HG02571 (cell line): ENCODE measurements around the gene CENPX.

ENCODE experiments used
- ATAC-seq: cut with Tn5 transposase; IDR thresholded peaks from one replicate; pipeline ENCODE4 v1.9.1; 2021; ENCODE audit warnings: mild to moderate bottlenecking, moderate library complexity; ENCODE audit not compliant: unreplicated experiment

The CENPX gene

DNA sequence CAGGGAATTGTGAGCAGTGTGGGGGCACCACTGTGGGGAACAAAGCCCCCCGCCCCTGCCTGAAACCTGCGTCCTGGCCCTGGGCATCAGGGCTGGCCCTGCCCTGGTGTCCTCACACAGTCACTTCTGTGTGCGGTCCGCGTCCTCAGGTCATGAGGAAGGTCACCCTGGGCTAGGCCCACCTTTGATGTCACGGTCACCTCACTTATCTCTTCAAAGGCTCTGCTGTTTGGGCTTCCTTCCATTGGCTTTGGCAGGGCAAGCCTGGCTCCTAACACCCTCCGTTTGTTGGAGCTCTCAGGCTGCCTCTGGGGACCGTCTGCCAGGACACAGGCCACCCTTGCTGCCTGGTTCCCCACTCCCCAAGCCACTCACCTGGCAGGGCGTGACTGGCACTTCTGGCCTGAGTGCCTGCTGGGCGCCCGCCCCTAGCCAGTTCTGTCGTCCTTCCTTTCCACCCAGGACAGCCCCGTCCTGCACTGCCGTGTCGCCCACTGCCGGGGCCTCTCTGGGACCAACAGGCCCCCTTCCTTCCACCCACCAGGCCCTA is 8.8 kb downstream of the CENPX start:
- ATAC-seq = no peak

DNA sequence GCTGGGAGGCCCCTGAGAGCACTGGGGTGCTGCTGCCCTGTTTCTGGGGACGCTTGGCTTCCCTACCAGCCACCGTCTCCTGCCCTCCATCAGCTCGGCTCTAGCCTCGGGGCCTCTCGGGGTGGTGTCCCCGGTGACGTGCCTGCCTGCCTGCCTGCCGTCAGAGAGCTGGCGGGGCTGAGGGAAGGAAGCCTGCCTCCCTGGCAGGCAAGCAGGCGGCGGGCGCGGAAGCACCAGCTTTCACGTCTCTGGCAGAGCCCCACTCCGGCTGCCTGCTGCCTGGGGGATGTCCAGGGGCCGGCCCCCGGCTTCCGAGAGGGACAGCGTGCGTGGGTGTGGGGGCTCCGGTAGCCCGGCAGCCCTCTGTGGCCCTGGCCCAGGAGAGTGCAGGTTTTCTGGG is 9.3 kb downstream of the CENPX start:
- ATAC-seq = no peak

DNA sequence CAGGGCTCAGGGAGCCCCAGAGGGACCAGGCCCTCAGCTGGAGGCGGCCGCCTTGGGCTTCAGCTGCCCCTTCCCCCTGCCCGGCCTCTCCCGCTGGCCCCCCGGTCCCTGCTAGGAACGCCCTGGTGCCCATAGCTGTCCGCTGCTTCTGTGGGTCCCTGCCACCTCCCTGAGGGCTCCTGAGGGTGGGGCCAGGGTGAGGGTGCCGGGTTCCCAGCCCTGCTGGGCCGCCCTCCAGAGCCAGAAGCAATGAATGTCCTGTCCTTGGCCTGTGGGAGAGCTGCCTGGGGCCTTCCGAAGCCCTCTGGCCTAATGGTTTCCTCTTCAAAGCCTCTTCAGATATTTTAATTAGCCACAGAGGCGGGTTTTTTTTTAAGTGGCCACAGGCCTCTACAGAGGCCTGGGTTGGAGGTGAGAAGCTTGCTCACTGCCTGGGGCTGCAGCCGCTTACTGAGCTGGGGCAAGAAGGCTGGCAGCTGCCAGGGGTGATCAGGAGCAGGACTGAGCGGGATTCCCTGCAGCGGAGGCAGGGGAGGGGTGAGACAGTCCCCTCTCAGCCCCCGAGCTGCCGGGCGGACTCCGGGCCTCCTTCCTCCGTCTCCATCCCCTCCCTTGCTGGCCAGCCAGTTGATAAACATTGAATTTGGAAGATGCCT is 9.9 kb downstream of the CENPX start:
- ATAC-seq = no peak

DNA sequence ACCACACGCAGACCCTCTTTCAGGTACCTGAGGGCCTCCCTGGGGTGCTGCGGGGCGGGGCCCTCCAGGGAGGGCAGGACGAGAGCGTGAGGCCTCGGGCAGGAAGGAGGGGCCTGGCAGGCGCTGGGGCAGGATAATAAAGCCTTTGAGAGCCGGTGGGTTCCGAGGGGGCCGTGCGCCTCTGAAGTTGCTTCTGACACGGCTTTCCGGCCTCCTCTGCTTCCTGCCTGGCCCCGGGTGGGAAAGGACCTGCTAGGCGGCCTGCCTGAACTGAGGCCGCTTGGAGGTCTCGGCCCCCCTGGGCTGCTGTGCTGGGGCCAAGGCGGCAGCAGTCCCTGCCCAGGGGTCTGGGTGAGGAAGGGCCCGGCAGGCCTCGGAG is 10.4 kb downstream of the CENPX start:
- ATAC-seq = no peak

DNA sequence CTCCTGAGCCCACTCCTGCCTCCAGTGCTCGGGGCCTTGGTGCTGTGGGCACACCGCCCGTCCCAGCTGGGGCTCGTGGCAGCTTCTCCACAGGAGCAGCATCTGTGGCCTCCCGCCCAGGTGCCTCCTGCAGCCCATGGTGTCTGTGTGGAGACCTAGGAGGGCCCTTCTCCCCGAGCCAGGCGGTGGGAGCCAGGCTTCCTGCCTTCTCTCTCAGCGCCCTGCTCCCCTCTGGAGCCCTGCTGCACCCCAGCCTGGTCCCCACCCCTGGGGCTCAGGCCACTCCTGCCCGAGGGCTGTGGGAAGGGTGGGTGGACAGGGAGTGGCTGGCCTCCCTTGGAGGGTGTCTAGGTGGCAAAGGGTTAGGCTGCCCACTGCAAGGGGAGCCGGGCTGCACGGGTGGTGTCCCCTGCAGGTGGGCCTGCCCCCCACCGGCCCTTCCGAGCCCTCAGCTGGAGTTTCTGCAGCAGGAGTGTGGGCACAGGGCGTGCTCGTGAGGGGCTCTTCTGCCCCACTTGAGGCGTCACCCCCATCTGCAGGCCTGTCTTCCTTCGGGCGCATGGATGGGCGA is 11.0 kb downstream of the CENPX start:
- no peak for ATAC-seq

DNA sequence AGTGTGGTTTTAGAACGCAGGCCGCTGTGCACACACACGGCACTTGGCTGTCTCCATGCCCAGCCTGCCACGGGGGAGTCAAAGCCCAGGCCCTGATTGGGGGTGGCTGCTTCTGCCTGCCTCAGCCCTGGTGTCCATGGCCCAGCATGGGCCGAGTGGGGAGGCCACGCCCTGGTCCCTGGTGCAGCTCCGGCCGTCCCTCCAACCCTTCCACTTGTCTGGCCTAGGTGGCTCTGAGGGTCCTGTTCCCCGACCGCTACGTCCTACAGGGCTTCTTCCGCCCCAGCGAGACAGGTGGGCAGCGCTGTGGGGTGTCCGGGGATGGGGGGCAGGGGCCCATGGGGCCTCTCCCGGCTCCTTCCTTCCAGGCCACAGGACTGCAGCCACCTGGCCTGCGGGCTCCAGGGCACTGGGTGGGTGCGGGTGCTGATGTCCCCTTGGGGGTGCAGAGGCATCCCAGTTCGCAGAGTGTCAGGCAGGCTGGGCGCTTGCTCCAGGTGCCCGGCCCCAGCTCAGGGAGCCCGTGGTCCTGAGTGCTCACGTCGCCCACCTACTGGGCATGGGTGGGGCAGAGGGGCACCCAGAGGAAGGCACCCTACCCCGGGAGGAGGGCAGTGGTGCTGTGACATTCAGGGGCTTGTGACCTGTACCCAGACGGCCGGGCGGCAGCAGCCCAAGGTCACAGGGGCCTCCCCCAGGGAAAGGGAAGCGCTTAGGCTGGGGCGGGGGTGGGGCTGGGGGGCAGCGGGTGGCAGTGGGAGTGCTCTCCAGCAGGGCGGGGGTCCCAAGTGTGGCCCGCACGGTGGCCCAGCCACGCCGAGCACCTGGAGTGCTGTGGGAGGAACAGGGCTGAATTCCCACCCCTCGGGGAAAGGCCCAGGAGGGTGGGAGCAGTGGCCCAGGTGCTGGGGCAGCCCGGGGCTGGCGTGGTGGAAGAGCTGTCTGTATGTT is 11.8 kb downstream of the CENPX start:
- no peak for ATAC-seq

DNA sequence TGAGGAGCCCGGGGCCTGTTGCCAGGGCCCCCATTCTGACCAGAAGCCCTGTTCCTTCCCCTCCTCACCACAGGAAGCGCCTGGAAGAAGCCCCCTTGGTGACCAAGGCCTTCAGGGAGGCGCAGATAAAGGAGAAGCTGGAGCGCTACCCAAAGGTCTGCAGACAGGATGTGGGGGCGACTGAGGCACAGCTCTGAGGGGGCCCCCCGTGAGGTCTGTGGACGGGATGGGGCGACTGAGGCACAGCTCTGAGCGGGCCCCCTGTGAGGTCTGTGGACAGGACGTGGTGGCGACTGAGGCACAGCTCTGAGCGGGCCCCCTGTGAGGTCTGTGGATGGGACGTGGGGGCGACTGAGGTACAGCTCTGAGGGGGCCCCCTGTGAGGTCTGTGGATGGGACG is 13.3 kb downstream of the CENPX start:
- ATAC-seq = no peak

DNA sequence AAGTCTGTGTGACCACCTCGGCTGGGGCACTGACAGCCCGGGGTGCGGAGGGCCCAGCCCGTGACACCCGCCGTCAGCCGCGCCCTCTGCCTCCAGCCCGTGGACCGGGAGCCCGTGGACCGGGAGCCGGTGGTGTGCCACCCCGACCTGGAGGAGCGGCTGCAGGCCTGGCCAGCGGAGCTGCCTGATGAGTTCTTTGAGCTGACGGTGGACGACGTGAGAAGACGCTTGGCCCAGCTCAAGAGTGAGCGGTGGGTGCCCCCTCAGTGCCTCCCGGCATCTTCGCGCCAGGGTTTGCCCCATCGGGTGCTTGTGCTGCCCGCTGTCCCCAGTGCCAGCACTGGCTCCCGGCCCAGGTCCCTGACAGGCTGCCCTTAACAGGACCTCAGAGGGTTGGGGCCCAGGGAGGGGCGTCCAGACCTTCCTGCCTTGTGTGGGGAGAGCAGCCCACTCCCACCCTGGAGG is 13.7 kb downstream of the CENPX start:
- ATAC-seq = no peak

DNA sequence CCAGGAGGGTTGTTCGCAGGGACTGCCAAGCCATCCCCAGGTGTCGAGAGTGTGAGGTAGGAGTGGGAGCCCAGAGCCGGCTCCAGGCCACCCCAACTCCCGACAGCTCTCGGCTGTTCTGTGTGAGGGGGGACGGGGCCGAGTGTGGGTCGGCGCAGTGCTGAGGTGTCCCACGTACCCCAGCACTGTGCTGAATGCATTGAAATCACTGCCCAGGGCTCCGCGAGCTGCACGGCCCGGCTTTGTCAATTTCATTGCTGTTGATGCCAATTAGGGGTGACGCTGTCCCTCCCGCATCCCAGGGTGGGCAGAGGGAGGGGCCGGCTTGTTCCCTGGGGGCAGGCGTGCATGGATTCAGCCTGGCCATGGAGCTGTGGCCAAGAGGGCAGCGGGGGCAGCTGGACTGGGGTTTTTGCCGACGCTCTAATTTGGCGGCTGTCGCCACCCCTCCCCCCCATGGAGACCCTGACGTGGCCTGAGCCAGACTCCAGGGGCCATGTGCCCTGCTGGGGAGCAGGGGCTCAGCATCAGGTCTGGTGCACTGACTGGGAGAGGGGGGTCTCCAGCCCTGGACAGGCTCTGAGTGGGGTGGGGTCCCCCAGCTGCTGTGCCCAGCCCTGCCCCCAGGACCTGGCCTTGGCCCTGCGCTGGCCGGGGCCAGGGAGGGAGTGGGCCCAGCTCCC is 14.3 kb downstream of the CENPX start:
- no peak for ATAC-seq

DNA sequence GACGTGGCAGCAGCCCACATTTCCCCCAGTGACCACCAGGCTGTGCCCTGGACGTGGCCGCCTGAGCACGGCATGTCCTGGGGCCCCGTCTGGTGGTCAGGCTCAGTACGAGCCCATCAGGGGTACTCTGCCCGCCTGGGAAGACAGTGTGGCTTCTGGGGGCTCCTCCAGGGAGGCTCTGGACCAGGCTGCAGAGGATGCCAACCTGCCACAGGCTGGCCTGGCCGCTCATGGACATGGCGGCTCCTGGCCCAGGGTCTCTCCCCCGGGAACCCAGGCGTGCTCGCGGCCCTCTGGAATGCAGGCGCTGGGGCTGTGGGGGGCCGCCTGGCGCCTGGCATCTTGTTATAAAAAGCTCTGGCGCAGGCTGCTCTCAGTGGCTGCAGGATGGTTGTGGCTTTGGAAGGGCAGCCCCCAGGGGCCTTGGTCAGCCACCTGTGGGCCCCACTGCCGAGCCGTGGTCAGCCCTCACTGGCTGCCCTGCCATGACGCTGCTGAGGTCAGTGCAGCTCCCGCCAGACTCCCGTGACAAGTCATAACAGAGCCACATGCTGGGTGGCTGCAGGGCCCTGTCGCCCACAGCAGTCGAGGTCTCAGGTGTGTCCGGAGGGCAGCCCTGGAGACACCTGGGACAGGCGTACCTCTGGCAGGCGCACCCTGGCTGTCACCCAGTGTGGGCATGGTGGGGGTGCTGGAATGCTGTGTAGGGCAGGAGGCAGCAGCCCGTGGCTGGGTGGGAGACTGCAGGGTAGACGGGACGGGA is 15.0 kb downstream of the CENPX start:
- no peak for ATAC-seq

DNA sequence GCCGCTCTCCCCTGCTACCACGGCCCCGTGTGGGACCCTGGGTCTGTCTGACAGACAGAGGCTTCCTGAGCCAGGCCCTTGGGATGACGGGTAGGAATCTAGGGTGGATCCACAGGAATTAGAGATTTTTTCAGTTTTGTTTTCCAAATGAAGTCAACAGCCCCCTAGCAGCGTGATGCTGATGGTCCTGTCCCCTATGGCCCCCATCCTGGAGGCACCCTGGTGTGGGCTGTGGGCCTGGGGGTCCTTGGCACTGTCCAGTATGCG is 15.5 kb downstream of the CENPX start:
- no peak for ATAC-seq

DNA sequence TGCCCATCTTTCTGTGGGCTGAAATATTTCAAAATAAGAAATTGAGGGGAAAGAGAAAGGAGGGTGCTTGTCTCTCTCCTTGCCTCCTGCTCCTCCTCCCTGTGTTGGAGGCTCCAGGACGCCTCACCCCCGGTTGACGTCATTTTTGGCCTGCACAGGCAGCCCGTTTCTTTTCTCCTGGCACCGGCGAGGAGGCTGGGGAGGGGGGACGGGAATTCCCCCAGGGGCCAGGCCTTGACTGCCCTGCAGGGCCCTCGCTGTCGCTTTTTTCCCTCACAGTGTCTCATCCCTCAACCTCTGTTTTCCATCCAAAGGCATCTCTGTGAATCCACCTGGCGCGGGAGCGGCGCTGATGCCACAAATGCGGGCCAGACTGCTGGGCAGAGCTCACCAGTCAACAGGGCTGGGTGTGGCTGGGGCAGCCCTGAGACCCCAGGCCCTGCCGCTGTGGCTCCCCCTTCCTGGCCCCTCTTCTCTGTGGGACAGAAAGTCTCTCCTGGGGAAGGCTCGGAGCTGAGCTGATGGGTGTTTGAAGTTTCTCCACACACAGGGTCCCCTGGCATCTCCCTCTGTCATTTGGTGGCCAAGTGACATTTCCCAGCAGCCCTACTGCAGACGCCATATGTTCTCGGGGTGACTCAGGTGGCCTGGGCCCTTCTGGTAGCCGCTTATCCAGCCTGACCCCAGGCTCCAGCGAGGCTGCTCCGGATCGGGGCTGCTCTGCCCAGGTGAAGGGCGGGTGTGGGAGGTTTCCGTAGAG is 16.0 kb downstream of the CENPX start:
- no peak for ATAC-seq

DNA sequence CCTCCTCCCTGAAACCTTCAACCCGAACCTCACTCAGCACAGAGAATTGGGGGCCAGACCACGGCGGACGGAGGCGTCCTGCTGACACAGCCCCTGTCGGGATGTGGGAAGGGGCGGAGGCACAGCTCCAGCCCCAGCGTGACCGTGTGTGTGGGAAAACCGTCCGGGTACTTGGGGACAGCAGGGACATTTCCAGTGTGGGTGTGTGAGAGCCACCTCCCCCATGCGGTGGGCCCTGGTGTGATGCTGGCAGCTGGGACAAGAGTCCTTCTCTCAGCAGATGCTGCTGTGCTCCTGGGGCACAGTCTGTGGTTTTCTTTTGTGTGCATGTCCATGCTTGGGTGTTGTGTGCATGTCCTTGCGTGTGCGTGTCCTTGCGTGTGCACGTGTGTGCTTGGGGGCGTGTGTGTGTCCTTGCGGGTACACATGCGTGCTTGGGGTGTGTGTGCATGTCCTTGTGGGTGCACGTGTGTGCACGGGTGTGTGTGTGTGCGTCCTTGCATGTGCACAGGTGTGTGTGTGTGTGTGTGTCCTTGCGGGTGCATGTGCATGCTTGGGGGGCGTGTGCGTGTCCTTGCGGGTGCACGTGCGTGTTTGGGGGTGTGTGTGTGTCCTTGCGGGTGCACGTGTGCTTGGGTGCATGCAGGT is 16.9 kb downstream of the CENPX start:
- no peak for ATAC-seq

DNA sequence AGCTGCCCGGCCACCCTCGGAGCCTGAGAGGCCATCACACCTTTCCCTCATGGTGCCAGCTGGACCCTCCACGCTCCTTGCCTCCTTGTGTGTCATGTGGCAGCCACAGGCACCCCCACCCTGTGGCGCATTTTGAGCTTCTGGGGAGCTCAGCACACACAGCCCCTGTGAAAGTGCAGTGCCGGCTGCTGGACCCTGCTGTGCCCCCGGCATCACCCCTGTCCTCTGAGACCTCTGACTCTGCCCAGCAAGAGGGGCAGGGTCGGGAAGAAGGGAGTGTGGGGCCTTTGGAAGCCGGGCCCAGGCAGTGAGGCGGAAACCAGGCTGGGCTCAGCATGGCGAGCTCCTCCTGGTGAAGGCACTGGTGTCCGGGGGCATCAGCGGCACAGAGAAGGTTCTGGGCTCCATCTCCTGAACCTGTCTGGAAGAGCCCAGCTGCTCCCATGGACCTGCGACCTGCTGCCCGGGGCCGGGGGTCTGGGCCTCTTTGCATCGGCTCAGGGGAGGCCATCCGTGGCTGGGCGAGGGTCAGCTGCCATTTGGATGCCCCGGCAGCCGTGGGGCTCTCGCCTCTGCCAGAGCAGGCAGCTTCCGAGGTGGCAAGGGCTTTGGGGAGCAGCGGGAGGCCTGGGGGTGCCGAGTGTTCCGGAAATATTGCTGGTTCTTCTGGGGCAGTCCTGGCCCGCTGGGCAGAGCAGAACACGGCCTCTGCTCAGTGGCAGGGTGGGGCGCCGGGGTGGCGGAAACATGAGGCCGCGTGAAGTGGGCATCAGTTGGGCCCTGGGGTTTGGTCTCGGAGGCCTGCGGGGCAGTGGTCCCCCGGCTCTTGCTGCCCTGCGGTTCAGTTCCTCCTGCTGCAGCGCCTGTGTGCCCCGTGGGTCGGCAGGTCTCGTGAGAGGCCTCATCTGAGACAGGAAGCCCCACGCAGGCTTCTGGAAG is 17.9 kb downstream of the CENPX start:
- ATAC-seq = no peak

DNA sequence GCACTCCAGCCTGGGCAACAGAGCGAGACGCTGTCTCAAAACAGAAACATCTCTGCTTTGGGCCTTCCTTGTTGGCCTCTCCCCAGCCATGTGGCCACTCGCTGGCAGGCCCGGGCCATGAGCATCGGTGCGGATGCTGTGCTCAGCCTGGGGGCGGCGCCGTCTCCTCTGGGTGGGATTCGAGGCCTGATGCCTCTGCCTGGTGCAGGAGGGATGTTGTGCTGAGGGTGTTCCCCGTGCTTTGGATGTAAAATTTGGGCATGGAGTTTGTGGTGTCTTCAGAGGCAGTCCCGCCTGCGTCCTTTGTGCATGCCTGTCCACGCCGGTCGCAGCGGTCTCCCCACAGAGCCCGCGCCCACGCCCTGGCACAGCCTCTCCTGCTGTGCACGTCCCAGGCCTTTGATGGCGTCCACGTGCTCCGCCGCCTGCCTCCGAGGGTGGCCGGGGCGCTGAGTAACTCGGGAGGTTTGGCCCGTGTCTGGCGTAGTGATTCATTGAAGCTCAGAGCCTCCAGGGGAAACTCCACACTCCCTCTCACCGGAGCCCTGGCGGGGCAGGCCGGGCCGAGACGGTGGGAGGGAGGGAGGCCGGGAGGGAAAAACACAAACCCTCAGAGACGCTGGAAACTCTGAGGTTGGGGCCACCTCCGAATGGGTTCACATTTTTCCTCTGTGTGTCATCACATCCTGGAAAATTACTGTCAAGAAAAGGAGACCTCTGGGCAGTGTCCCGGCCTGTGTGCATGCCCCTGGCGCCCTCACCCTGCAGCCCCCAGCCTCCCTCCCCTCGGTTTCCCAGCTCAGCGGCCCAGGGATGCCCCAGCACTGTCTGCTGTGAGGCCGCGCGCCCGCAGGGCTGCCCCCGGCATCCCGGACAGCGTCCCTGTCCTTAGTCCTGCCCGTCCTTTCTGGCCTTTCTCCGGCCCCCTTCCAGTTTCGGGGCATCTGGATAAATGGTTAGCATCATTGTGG is 19.0 kb downstream of the CENPX start:
- ATAC-seq = no peak

DNA sequence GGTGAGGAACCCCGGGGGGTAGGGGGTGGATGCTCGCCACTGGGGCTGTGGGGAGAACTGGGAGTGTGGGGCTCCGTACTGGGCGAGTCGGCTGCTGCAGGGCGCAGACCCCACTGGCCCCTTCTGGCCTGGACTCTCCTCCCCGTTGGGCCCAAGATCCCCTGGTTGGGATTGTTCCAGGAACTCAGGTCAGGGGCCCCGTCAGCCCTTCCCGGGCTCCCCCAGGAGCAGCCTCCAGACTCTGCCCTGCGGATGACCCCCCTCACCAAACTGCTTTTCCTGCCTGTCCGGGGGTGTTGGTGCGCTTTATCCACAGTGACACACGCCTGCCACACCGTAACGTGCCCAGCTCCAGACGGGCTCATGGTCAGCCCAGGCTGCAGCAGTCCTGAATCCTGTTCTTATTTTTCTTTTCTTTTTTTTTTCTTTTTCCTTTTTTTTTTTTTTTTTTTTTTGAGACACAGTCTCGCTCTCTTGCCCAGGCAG is 21.1 kb downstream of the CENPX start:
- ATAC-seq = no peak
